ENCODE measurements around the gene DENND5A.

Gene DENND5A

GRCh38 chr11:9200471-9200870 lies 64.7 kb downstream of the DENND5A start:
- TF ChIP-seq REST (IDR thresholded peaks at IDR 0.05; ENCODE audit: insufficient read depth in 1 of 2, low read depth in 2 of 2, low read length in 2 of 2) (no peak), TAF1 (IDR thresholded peaks at IDR 0.05; ENCODE audit: borderline replicate concordance, insufficient read depth, low read length) (no peak), POLR2AphosphoS5 (IDR thresholded peaks at IDR 0.05; ENCODE audit: low read depth, low read length) (no peak)

GRCh38 chr11:9193316-9193715 lies 71.8 kb downstream of the DENND5A start:
- no peak for TF ChIP-seq POLR2AphosphoS5 (IDR thresholded peaks at IDR 0.05; ENCODE audit: low read depth, low read length)
- no peak for TF ChIP-seq TAF1 (IDR thresholded peaks at IDR 0.05; ENCODE audit: borderline replicate concordance, insufficient read depth, low read length)
- no peak for TF ChIP-seq SIN3A (IDR thresholded peaks at IDR 0.05; ENCODE audit: borderline replicate concordance, insufficient read depth, low read length)
- TF ChIP-seq FOXP2 (optimal IDR thresholded peaks at IDR 0.05; ENCODE audit: borderline replicate concordance, extremely low read depth, extremely low read length, insufficient read depth) = no peak
- TF ChIP-seq REST (IDR thresholded peaks at IDR 0.05; ENCODE audit: insufficient read depth in 1 of 2, low read depth in 2 of 2, low read length in 2 of 2) = no peak

- TF ChIP-seq TAF1 (IDR thresholded peaks at IDR 0.05; ENCODE audit: borderline replicate concordance, insufficient read depth, low read length) (no peak), FOXP2 (optimal IDR thresholded peaks at IDR 0.05; ENCODE audit: borderline replicate concordance, extremely low read depth, extremely low read length, insufficient read depth) (no peak), SIN3A (IDR thresholded peaks at IDR 0.05; ENCODE audit: borderline replicate concordance, insufficient read depth, low read length) (no peak), REST (IDR thresholded peaks at IDR 0.05; ENCODE audit: insufficient read depth in 1 of 2, low read depth in 2 of 2, low read length in 2 of 2) (no peak), POLR2AphosphoS5 (IDR thresholded peaks at IDR 0.05; ENCODE audit: low read depth, low read length) (no peak)
Observed at GRCh38 chr11:9192561-9192960, 72.6 kb downstream of the DENND5A start.

- TF ChIP-seq POLR2AphosphoS5 (IDR thresholded peaks at IDR 0.05; ENCODE audit: low read depth, low read length) (no peak), SIN3A (IDR thresholded peaks at IDR 0.05; ENCODE audit: borderline replicate concordance, insufficient read depth, low read length) (no peak), REST (IDR thresholded peaks at IDR 0.05; ENCODE audit: insufficient read depth in 1 of 2, low read depth in 2 of 2, low read length in 2 of 2) (no peak), FOXP2 (optimal IDR thresholded peaks at IDR 0.05; ENCODE audit: borderline replicate concordance, extremely low read depth, extremely low read length, insufficient read depth) (no peak), TAF1 (IDR thresholded peaks at IDR 0.05; ENCODE audit: borderline replicate concordance, insufficient read depth, low read length) (no peak)
Observed at GRCh38 chr11:9187616-9188015, 77.5 kb downstream of the DENND5A start.

GRCh38 chr11:9184516-9184915 lies 80.6 kb downstream of the DENND5A start:
- TF ChIP-seq FOXP2 (optimal IDR thresholded peaks at IDR 0.05; ENCODE audit: borderline replicate concordance, extremely low read depth, extremely low read length, insufficient read depth) = no peak
- no peak for TF ChIP-seq SIN3A (IDR thresholded peaks at IDR 0.05; ENCODE audit: borderline replicate concordance, insufficient read depth, low read length)
- no peak for TF ChIP-seq POLR2AphosphoS5 (IDR thresholded peaks at IDR 0.05; ENCODE audit: low read depth, low read length)
- TF ChIP-seq TAF1 (IDR thresholded peaks at IDR 0.05; ENCODE audit: borderline replicate concordance, insufficient read depth, low read length) = no peak
- no peak for TF ChIP-seq REST (IDR thresholded peaks at IDR 0.05; ENCODE audit: insufficient read depth in 1 of 2, low read depth in 2 of 2, low read length in 2 of 2)

Data from PFSK-1 (cell line).